HG03565 (cell line): ENCODE data around the gene APAF1.
A peak's percentile ranks its signal among the peaks of the same experiment; 100 is the strongest.

Source experiments
- ATAC-seq: cut with Tn5 transposase; IDR thresholded peaks from one replicate; pipeline ENCODE4 v1.9.1; 2021; ENCODE audit warnings: mild to moderate bottlenecking, moderate library complexity; ENCODE audit not compliant: unreplicated experiment

The APAF1 gene

GRCh38 chr12:98721204-98721702 is 76.2 kb downstream of the APAF1 start:
- ATAC-seq = no peak

- no peak for ATAC-seq
Observed at GRCh38 chr12:98724384-98725155, 79.5 kb downstream of the APAF1 start.

GRCh38 chr12:98725476-98726247 is 80.6 kb downstream of the APAF1 start:
- ATAC-seq = peak; percentile 75

- no peak for ATAC-seq
Observed at GRCh38 chr12:98727196-98727595, 82.1 kb downstream of the APAF1 start.

DNA sequence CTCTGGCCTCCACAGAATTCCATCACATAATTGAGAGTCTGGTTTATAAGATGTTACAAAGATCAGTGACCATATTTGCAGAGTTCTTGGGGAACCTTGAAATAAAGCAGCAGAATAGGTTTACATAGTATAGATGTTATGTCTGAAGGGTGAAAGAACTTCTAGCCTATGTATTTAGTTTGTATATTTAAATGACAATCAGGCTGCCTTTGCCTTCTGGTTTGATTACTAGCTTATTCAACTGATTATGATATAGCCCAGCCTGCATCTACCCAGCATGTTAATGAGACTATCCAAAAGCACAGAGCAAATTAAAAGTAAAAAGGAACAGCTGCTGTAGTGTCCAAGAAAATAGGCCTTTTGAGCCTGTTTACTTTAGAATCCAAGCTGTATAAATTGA is 85.3 kb downstream of the APAF1 start:
- no peak for ATAC-seq

GRCh38 chr12:98733667-98734350 is 88.7 kb downstream of the APAF1 start:
- ATAC-seq = no peak

- no peak for ATAC-seq
Observed at GRCh38 chr12:98735821-98736220, 90.7 kb downstream of the APAF1 start.

- ATAC-seq = no peak
Observed at GRCh38 chr12:98736352-98737321, 91.5 kb downstream of the APAF1 start.

DNA sequence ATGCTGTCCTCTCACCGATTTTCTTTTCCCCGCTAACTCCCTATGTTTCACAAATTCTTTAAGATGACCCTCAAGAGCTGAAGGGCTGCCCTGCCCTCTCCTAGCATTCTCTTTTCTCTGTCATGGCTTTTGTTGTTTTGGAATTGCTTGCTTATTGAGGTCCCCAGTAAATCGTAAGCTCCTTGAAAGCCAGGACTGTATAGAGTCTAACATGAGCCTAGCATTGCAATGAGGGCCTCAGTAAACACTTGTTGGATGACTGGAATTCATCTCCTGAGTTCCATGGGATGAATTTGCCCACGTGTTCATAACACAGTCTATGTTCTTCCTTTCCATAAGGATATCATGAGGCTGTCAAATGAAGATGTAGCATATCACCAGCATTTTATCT is 92.2 kb downstream of the APAF1 start:
- no peak for ATAC-seq

GRCh38 chr12:98738002-98738401 is 92.9 kb downstream of the APAF1 start:
- ATAC-seq = no peak

DNA sequence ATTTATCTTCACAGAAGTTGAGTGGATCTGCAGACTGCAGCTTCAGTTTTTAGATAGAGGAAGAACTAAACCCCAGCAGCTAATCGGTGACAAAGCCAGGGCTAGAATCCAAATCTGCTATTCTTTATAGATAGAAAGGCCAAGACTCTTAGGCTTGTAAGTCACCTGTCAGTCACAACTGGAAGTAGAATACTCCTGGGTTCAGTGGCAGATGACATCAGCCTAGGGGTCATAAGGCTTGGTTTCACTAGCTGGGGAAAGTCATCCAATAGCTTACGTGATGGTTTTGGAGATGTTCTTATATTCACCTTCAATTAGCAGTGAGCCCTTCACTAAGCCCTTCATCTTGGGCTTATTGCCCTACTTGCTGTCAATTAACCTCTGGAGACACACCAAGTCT is 93.4 kb downstream of the APAF1 start:
- ATAC-seq = no peak

DNA sequence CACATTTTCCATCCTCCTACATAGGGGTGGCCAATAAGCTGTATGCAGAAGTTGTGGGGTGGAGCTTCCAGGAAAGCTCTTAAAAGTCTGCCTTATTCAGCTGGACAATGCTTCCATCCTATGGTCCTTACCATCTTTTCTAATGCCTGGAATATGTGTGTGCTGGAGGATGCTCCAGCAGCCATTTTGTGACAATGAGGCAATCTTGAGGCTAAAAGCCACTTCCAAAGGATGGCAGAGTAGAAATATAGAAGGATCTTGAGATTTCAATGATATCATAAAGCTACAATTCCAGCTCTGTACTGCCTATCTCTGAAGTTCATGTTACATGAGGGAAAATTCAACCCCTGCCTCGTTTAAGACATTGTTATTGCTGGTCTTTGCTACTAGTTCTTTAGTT is 95.7 kb downstream of the APAF1 start:
- ATAC-seq = no peak

- no peak for ATAC-seq
Observed at GRCh38 chr12:98741196-98741555, 96.1 kb downstream of the APAF1 start.

DNA sequence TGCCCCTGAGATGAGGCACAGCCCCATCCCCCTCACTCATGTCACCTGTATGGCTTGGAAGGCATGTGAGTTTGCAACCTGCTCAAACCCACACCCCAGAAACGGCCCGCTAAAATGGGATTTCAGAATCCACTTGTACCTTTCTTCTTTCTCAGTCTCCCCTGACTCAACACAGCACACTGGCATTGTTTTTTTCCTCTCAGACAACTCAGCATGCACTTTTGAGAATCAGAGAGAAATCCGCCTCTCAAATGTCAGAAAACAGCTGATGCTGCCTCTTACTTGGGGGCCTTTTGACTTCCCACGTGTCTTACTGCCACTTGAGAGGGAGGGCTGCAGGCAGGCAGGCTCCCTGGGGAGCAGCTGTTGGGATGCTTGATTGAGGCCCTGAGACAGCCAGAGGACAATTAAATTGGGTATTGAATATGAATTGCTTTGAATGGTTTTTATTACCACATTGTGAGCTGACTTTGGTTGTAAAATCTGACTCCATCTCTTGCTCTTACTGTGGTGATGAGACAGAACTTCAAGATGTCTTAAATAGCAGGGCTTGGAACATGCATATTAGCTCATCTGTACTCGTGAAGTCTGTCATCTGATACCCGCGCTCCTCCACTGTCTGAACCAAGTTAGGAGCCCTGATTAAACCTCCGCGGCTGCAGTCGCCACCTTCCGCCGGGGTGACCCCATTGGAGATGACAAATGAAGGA is 96.6 kb downstream of the APAF1 start:
- ATAC-seq = no peak

GRCh38 chr12:98743362-98743953 is 98.4 kb downstream of the APAF1 start:
- peak; percentile 55 for ATAC-seq

DNA sequence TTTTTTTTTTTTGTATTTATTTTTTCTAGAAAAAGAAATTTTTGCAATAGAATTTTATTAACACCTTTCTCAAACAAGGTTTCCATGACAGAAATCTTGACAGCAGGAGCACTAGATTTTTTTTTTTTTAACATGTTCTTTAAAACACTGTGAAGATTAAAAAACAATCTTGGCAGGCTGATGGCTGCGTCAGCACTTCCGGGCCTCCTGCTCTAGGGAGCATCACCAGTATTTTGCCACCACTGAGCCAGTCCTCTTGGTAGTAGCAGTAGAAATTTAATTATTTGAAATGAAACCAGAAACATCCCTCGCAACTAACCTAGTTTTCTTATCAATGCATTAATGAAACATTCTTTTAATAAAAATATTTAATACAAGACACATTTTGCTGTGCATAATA is 99.6 kb downstream of the APAF1 start:
- no peak for ATAC-seq

GRCh38 chr12:98745578-98746391 is 100.7 kb downstream of the APAF1 start:
- ATAC-seq = no peak

GRCh38 chr12:98748463-98748862 is 103.4 kb downstream of the APAF1 start:
- no peak for ATAC-seq

DNA sequence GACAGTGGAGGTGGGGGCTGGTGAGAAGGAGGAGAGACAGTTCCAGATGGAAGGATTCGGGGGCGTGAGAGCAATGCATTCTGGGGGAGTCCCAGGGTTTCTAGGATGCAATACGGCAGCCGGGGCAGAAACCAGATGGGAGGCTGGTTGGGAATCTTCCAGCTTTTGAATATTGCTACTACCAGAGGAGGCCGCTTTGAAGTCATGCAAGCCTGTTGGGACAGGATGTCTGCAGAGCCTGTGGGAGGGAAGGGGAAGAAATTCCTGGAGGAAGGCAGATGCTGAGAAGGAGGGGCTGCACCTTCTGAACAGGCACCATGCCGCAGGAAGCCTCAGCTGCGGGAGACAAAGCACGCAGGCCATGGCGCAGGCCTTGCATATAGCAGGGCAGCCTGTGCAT is 105.4 kb downstream of the APAF1 start:
- ATAC-seq = no peak
